Fibroblast of gingiva (primary cell): ENCODE measurements around the gene ATPAF2.
"Not testable (repeated sequence)": the region's sequence is repeated elsewhere in the genome, so short reads cannot be mapped to it uniquely, and the experiment has no call there.

ENCODE experiments used
- DNase-seq: peaks from one replicate; pipeline ENCODE4 v3.0.0-alpha.2; 2011; ENCODE audit warnings: low read depth

ATPAF2 gene

DNA sequence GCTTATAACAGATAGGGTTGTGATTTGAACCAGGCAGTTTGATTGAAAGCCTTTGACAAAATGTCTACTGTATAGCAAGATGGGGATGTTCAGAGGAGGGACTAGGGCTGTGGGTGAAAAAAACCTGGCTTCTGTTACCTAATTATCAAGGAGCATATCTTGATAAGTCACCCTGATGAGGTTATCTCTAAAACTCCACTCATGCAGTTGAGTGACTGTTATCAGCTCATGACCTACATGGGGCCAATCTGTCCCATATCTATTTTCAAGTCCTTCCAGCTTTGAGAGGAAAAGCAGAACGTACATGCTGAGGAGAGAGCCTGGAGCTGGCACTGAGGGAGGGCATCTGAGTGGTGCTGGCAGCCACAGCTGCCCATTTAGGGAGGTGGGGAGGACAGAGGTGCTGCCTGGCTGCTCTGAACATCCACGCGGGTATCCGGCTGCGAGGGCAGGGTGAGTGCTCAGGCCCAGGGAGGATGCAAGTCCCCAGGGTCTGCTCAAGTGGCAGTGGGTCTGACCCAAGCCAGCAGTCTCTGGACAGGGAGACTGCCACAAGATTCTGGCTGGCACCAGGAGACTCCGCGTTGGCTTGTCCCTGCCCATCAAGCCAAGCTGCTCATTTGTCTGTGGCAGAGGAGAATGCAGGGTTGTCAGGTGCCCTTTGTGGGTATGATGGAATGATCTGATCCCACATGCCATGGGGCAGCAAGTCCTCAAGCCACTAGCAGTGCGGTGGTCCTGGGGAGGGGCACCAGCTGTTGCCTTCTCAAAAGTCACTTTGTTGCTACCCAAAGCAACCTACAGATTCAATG is 29.2 kb downstream of the ATPAF2 start:
- no peak for DNase-seq

DNA sequence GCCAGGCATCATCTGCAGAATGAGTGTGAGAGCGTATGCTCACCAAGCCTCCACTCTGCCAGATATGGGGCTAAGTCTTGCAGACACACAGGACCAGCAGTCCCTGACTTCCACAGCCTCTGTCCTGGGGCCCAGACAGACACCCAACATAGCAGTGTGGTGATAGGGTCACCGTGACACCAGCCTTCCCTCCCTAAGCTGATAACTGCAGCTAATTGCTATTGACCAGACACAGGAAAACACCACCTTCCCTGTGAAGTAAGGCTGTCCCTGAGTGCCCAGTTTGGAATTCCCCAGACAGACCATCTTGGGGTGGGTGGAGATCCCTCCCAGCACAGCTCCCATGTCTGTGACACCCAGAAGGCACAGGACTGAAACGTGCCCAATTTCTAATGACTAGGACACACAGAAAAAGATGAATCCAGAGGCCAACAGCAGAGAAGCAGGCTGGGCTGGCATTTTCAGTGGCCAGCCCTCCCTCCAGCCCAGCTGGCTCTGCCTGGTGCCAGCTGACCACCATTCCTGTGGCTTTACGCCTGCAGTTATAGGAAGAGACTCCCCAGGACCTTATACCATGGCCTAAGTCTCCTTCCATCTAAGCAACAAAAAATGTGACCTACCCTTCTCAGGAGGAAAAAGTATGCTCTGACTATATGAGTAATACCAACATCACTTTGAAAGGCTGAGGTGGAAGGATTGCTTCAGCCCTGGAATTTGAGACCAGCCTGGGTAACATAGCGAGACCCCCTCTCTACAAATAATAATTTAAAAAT is 30.3 kb downstream of the ATPAF2 start:
- DNase-seq = no peak

DNA sequence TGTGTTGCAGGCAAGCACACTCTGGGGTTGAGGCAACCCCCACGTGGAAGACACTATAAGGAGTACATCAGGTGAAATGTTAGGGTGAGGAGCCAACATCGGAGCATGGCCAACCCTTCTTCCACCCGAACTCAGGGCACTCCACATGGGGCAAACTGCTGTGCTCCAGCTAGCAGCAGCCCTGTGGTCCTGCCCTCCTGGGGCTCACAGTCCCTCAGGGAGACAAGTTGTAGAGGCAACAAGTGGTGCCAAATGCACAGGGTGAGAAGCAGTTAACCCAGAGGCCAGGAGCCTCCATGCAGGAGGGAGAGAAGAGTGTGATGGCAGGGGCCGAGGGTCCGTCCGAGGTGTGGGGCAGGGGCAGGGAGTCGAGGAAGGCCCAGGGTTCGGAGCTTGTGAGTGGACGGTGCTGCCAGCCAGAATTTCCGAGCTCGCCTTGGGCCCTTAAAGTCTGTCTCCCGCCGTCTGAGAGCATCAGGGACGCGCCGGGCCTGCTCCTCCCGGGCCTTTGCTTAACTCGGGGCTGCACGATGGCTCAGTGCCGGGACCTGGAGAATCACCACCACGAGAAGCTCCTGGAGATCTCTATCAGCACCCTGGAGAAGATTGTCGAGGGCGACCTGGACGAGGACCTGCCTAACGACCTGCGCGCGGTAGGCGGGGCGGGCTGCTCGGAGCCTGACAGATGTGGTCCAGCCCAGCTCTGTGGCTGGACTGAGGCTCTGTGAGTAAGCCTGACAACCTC is 32.3 kb downstream of the ATPAF2 start:
- no peak for DNase-seq

DNA sequence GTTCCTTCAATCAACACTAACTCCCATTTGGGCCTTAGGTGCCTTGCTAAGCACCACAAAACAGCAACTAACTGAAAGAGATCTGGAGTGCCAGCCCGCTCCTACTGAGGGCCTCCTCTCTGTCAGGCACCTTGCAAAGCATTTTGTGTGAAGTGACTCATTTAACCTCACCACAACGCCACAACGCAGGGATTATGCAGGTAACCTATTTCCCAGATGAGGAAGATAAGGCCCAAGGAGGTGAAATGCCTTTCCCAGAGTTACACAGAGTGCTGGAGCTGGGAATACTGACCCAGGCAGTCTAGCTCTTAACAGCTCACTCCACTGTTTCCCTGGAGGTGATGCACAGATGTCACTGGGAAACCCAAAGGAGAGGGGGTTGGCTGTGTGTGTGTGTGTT is 33.5 kb downstream of the ATPAF2 start:
- no peak for DNase-seq

DNA sequence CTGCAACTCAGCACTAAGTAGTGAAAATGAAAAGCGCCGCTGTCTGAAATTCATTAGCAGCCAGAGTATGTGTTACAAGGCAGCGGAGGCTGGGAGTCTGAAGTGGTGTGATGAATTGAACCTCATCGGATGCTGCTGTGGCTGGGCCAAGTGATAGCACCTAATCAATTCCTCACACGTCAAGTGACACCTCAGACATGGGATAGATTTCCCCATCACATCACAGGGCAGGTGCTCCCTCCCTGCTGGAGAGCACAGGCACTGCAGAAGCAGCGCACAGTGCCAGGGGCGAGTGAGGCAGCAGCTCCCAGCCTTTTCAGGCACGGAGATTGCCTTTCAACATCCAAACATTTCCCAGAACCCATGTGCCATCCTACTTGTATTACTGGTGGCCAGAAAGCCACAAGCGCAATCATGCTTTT is 34.1 kb downstream of the ATPAF2 start:
- no peak for DNase-seq

DNA sequence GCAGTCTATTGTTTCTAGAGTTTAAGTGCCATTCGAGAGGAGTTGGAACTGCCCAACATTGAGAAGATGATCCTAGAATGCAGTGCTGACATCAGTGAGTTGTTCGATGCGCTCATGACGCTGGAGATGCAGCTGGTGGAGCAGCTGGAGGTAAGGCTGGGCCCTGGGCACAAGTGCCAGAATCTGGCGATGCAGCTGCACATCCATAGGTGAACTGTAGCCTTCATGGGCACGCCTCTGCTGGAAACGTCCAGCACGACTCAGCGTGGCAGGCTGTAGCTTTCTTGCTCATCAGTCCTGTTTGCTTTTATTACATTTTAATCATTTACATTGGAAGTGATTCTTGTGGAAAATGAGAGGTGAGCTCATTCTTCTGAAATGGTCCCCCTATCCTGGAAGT is 34.6 kb downstream of the ATPAF2 start:
- DNase-seq = no peak

DNA sequence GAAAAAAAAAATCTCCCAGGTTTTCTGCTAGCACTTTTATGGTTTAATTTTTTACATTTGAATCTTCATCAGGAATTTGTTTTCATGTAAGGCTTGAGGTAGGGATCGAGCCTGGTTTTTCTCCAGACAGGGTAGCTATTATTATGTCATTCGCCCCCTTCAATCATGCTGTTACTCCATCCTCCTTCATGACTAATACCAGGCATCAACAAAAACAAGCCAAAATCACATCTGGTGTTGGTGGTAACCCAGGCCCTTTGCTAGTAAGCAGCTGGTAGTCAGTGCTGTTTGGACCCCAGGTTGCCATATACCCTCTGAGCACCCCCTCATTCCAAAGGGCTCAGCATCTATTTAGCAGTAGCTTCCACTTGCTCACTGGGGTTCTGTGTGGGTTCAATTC is 36.8 kb downstream of the ATPAF2 start:
- no peak for DNase-seq

DNA sequence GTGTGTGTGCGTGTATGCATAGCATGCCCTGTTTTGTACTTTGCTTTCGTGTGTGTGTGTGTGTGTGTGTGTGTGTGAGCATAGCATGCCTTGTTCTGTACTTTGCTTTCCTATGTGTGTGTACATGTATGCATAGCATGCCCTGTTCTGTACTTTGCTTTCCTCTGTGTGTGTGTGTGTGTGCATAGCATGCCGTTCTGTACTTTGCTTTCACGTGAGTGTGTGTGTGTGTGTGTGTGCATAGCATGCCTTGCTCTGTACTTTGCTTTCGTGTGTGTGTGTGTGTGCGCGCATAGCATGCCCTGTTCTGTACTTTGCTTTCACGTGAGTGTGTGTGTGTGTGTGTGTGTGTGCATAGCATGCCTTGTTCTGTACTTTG is 38.9 kb downstream of the ATPAF2 start:
- DNase-seq = no peak

DNA sequence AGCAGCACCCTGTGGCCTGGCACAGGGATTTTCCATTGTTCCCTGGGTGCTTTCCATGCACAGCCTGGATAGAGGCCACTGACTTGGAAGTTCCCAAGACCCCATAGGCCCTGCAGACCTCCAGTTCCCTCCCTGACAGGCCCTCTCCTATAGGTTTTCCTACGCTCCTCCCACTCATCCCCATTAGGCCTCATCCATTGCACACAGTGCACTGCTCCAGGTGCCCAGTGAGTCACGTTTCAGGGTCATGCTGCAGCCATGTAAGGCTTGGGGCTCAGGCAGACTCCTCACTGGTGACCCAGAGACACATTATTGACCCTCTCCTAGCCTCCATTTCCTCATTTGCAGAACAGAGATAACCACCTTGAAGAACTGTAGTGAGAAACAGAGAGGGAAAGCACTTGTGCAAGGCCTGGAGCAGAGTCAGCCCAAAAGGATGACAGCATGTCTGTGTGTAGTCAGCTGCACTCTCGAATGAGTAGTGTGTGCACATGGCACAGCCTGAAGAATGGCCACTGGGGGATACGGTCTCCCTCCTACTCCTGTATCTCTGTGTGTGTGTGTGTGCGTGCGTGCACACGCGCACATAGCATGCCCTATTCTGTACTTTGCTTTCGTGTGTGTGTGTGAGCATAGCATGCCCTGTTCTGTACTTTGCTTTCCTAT is 39.5 kb downstream of the ATPAF2 start:
- no peak for DNase-seq

DNA sequence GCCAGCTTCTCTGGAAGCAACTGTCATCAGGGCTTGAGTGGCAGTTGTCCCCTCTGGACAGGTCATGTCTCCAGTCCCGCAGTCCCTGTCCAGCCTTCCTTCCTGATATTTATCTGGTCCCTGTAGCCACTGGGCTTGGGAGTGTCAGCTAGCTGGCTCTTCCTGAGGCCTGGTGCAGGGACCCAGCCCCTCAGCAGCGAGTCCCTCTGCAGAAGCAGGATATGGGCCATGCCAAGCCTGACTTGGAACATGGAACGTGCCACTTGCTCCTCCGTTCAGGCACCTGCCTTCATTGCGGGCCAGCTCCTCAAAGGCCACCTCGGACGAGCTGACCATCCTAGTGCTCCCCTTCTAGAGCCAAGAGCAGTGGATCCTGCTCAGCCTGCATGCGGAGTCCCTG is 40.0 kb downstream of the ATPAF2 start:
- DNase-seq = no peak

DNA sequence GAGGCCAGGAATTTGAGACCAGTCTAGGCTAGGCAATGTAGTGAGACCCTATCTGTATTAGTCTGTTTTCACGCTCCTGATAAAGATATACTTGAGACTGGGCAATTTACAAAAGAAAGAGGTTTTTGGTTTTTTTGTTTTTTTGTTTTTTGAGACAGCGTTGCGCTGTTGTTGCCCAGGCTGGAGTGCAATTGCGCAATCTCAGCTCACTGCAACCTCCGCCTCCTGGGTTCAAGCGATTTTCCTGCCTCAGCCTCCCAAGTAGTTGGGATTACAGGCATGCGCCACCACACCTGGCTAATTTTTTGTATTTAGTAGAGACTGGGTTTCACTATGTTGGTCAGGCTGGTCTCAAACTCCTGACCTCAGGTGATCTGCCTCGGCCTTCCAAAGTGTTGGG is 43.1 kb downstream of the ATPAF2 start:
- not testable (repeated sequence) for DNase-seq

DNA sequence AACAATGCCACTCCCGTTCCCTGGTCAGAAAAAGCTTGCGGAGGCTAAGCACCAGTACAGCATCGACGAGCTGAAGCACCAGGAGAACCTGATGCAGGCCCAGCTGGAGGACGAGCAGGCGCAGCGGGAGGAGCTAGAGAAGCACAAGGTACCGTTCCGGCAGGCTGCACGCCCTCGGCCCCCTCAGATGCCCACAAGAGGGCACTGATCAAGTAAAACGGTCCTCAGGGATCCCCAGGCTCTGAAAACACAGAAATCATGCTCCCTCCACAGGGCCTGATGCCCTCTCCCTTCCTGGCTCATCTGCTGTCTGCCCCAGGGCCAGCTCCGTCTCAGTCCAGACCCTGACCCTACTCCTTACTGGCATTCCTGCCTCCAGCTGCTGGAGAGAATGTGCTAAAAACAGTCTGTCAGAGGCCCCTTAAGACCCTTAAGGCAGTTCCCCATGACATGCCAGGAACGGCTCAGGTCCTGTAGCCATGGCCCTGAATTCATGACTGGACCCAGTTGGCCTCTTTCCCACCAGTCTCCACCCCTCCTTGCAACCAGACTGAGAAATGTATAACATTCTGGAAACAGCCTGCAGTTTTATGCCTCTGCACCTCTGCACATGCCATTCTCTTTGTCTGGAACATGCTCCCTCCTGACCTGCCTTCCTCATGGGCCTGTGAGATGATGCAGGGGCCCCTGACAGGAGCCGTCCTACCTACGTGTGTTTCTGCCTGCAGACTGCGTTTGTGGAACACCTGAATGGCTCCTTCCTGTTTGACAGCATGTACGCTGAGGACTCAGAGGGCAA is 44.5 kb downstream of the ATPAF2 start:
- peak; percentile 38 for DNase-seq

DNA sequence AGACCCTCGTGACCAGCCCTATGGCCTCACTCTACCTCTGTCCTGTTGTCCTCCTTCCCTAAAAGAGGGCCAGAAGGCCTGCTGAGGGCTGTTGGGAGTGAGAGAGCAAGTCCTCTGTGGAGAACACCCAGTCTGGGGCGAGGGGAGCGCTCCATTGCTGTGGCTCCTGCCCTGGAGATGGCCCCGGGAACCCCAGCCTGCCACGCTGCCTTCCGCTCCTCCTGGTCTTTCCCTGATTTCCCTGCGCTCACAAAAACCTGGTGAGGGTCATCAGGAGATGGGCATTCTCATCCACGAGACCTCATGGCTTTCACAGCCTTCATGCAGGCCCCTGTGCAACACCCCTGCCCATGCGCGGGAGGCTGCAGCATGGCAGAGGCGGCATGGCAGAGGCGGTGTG is 45.1 kb downstream of the ATPAF2 start:
- DNase-seq = no peak

DNA sequence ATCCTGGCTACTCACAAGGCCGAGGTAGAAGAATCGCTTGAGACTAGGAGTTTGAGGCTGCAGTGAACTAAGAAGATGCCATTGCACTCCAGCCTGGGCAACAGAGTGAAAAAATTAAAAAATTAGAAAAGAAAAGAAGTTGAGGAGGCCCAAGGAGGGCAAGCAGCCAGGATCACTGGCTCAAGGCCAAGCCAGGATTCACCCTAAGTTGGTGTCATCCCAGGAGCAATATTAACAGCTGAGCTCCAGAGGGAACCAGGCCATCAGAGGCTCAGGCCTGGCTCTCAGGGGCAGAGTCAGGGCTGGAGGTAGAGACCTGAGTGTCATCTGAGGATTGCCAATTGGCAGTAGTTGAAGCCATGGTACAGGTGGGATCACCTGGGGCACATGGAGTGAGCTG is 45.6 kb downstream of the ATPAF2 start:
- DNase-seq = no peak

DNA sequence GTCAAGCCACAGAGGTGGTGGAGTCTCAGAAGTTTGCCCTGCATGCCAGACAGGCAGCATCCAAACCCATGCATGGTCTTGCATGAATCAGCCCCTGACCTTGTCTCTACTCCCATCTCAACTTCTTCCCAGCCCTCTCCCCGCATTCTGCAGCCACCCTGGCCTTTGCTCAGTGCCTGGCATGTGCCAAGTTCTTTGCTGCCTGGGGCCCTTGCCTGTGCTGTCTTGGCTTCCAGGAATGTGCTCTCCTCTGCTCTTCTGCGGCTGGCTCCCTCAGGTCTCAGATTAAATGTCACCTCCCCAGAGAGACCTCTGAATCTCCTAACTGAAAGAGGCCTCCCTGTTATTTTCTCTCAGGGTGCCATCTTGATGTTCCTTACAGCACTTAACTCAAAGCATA is 48.7 kb downstream of the ATPAF2 start:
- peak; percentile 21 for DNase-seq

DNA sequence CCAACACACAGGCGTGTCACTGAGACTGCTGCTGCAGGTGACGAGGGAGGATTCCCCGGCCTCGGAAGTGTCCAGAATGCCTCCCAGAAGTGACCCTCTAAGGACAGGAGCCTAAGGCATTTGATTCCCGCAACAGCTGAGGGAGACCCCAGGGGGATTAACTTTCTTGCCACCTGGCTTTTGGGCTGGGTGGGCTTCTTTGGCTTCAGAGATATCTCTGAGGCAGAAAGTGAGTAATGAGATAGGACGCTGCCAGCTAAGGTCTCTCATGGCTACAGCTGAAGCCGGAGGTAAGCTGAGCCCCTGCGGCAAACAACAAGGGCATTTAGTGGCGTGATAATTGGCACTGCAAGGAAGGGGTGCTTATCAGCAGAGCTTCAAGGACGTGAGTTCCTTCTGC is 49.4 kb downstream of the ATPAF2 start:
- DNase-seq = no peak

DNA sequence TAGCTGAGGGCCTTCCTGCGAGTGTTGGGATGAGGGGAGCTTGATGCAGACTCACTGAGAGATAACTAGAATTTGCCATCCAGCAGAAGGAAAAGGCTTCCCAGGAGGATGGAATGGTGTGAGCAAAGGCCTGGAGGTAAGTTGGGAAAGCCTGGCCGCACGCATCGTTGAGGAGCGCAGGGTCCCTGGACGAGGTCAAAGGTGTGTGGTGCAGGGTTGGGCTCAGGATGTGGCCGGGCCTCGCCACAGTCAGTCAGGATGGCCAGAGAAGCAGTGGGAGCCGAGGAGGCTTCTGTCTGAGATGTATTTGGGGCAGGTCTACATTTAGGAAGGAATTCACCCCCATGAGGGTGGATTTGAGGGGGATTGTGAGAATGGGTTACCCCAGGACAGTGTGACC is 49.9 kb downstream of the ATPAF2 start:
- DNase-seq = no peak

DNA sequence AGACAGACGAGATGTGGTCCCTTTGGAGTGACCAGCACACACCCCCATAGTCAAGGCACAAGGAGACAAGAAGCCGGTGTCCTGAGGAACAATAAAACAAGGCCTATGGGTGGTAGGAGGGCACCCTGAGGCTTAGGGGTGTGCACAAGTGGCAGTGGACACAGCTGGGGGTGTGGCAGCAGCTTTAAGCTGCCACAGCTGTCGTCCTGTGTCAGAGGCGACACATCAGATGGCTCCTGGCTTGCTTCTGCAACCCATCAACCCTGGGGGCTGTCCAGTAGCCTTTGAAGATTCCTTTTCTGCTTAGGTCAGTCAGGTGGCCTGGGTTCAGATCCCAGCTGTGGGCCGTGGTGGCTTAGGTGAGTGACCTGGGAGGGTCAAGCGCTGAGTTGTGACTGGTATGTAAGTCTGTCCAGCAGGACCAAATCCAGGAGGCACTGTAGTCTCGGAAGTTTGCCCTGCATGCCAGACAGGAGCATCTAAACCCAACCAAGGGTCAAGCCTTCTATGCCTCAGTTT is 50.5 kb downstream of the ATPAF2 start:
- no peak for DNase-seq

DNA sequence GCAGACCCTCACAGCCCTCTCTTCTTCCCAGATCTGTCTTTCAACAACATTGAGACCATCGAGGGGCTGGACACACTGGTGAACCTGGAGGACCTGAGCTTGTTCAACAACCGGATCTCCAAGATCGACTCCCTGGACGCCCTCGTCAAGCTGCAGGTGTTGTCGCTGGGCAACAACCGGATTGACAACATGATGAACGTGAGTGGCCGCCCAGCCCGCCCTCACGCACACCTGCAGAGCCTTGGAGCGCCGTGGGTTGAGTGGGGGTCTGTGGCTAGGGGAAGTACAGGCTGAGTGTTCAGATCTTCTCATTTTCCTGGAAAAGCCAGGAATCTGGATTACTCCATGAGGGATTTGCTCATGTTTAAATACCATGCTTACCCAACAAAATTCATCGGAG is 51.1 kb downstream of the ATPAF2 start:
- no peak for DNase-seq

DNA sequence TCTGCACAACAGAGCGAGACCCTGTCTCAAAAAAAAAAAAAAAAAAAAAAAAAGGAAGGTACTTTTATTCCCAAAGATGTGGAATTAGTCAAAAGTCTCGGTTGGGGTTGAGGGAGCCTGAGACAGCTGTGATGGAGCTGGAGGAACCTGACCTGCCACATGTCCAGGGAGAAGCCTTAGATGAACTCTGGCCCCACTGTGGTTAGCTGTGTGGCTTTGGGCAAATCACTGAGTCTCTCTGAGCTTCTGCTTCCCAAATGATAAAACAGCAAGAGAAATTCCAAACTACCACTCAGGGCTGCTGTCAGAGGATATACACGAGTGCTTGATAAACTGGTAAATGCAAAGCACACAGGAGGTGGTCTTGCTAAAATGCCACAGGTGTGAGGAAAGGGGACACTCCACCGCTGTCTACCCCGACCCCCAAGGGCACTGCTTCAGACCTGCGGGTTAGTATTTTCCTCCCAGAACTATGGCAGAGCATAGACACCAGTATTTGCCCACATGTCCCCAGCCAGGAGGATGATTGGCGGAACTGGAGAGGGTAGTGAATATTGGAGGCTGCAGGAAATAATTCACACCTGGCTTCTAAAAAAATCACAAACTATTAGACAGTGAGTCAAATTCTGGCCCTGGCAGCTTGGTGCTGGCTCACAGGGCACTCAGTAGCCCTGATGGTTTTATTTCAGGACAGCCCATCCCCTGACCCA is 51.6 kb downstream of the ATPAF2 start:
- DNase-seq = no peak

DNA sequence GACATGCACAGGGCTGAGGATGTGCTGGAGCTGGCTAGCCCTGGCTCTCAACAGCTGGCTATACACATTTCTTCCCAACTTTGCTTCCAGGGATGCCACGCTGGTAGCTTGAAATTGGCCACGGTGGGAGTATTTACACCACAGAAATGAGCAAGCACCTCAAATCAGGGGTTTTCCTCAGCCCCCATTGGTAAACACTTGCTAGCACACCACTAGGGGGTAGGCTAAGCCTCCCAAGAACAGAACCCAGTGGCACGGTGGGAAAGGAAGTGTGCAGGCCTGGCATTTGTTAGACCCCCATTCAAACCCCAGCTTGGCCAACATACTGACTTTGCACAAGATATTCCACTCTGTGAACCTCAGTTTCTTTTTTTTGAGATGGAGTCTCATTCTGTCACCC is 53.4 kb downstream of the ATPAF2 start:
- no peak for DNase-seq
